K562 (cell line): Measurements from ENCODE around the gene DEFB113. TPM values are rescaled to one million over a fixed set of nuclear protein-coding genes. Genes with fewer than 3 reads are reported as not detected.

Experiments
- ARID2 ChIP-seq: fragments of 450-650 bp; IDR thresholded peaks from 2 replicates; pipeline ENCODE4 v1.6.1; 2017; ENCODE audit warnings: antibody characterized with exemption, mild to moderate bottlenecking
- BCL6 ChIP-seq: fragments of 250-450 bp; sonication (Bioruptor Pico); IDR thresholded peaks from 2 replicates; pipeline ENCODE4 v1.4.0; 2020
- BRCA1 ChIP-seq, 2 experiments: fragments of 450-650 bp in 1 of 2; sonication (generic) in 1 of 2; formaldehyde crosslinking in 1 of 2; IDR thresholded peaks; 2 replicates each; pipeline versions ENCODE4 v1.5.0 to v1.6.1; 2017 to 2020; ENCODE audit warnings: mild to moderate bottlenecking in 1 of 2, missing genetic modification reagents in 1 of 2
- HMG20B ChIP-seq: fragments of 250-450 bp; sonication (Bioruptor Pico); IDR thresholded peaks from 2 replicates; pipeline ENCODE4 v1.5.0; 2021; ENCODE audit warnings: mild to moderate bottlenecking
- IFI16 ChIP-seq: fragments of 250-450 bp; sonication (Bioruptor Pico); IDR thresholded peaks from 2 replicates; pipeline ENCODE4 v2.1.2; 2022; ENCODE audit warnings: mild to moderate bottlenecking, inconsistent platforms
- KLF1 ChIP-seq: fragments of 450-650 bp; IDR thresholded peaks from 2 replicates; pipeline ENCODE4 v1.6.1; 2016; ENCODE audit warnings: missing genetic modification characterization, missing compliant biosample characterization
- RCOR1 ChIP-seq, 2 experiments: IDR thresholded peaks; 2 replicates each; pipeline ENCODE4 v1.6.1; 2012; ENCODE audit warnings: low read depth in 2 of 2, low read length in 2 of 2, borderline replicate concordance in 1 of 2, improper control_type of control experiment in 1 of 2
- STAT5B ChIP-seq: fragments of 250-450 bp; sonication (Bioruptor Pico); IDR thresholded peaks from 2 replicates; pipeline ENCODE4 v1.8.0; 2021; ENCODE audit warnings: mild to moderate bottlenecking, inconsistent platforms
- ZFP1 ChIP-seq: fragments of 450-650 bp; formaldehyde crosslinking; IDR thresholded peaks from 2 replicates; pipeline ENCODE4 v1.4.0; 2020; ENCODE audit warnings: mild to moderate bottlenecking, mixed read lengths
- ZNF311 ChIP-seq: fragments of 250-450 bp; sonication (Bioruptor Pico); IDR thresholded peaks from 2 replicates; pipeline ENCODE4 v1.4.0; 2020; ENCODE audit warnings: mild to moderate bottlenecking, moderate library complexity
- ZNF436 ChIP-seq: fragments of 250-450, 450-650 bp; sonication (Bioruptor Pico); formaldehyde crosslinking; IDR thresholded peaks from 2 replicates; pipeline ENCODE4 v1.7.0; 2020; ENCODE audit warnings: mild to moderate bottlenecking
- polyA plus RNA-seq, 8 experiments: library from polyadenylated mRNA; depleted of rRNA in 4 of 8; stranded (reverse) in 5 of 8; unstranded in 3 of 8; fragments of >200 nt; fragmentation: Nextera tagmentation in 2 of 8; fragmentation: Illumina TruSeq in 1 of 8; extraction: Ambion mirVana in 2 of 8; extraction: Trizol in 1 of 8; gene quantifications; 2 replicates each; pipeline versions ENCODE4 v1.2.1 to v1.2.3, GENCODE V29; 2011 to 2014; ENCODE audit warnings: inconsistent platforms in 1 of 8, missing spikeins in 1 of 8
- total RNA-seq, 7 experiments: library from RNA; depleted of rRNA in 6 of 7; stranded (reverse); fragments of >200 nt in 6 of 7; fragmentation: Illumina TruSeq in 2 of 7; extraction: Trizol in 2 of 7; gene quantifications; 2 replicates each; pipeline versions ENCODE4 v1.2.1 to v1.2.3, GENCODE V29; 2011 to 2021; ENCODE audit warnings: low replicate concordance in 1 of 7
- TF ChIP-seq, protein P1 (sequence below): fragments of 450-650 bp; IDR thresholded peaks from 2 replicates; pipeline ENCODE4 v1.6.1; 2017; ENCODE audit warnings: antibody characterized with exemption, mild to moderate bottlenecking
- TF ChIP-seq, protein P2 (sequence below): fragments of 250-450 bp; sonication (Bioruptor Pico); IDR thresholded peaks from 2 replicates; pipeline ENCODE4 v1.4.0; 2020
- TF ChIP-seq, protein P3 (sequence below): fragments of 250-450 bp; sonication (Bioruptor Pico); IDR thresholded peaks from 2 replicates; pipeline ENCODE4 v1.4.0; 2020
- TF ChIP-seq, protein P4 (sequence below): fragments of 250-450 bp; sonication (Bioruptor Pico); IDR thresholded peaks from 2 replicates; pipeline ENCODE4 v1.9.0; 2021; ENCODE audit warnings: mild to moderate bottlenecking

Gene DEFB113
- total and polyA plus RNA-seq, 9 of the 15 experiments (the other 6 are each of a cell fraction or from before 2014, with no cell fraction given) = not detected

DNA sequence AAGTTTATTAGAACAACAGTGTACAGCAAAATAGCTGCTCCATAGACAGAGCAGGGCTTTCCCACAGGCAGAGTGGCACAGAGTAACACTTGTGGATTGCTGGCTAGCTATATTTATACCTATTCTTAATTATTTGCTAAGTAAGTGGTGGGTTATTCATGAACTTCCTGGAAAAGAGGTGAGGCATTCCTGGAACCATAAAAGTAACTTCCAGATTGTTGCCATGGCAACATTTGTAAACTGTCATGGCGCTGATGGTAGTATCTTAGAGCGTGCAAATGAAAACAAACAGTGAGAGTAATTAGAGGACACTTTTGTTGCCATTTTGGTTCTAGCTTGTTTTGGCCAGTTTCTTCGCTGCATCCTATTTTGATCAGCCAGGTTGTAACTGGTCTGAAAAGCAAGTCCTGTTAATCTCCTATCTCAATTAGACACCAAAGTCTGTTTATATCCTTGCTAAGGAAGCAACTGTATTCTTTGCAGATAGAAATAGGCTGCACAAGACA is 29.4 kb downstream of the DEFB113 start (continued):
- TF ChIP-seq, protein P1, sequence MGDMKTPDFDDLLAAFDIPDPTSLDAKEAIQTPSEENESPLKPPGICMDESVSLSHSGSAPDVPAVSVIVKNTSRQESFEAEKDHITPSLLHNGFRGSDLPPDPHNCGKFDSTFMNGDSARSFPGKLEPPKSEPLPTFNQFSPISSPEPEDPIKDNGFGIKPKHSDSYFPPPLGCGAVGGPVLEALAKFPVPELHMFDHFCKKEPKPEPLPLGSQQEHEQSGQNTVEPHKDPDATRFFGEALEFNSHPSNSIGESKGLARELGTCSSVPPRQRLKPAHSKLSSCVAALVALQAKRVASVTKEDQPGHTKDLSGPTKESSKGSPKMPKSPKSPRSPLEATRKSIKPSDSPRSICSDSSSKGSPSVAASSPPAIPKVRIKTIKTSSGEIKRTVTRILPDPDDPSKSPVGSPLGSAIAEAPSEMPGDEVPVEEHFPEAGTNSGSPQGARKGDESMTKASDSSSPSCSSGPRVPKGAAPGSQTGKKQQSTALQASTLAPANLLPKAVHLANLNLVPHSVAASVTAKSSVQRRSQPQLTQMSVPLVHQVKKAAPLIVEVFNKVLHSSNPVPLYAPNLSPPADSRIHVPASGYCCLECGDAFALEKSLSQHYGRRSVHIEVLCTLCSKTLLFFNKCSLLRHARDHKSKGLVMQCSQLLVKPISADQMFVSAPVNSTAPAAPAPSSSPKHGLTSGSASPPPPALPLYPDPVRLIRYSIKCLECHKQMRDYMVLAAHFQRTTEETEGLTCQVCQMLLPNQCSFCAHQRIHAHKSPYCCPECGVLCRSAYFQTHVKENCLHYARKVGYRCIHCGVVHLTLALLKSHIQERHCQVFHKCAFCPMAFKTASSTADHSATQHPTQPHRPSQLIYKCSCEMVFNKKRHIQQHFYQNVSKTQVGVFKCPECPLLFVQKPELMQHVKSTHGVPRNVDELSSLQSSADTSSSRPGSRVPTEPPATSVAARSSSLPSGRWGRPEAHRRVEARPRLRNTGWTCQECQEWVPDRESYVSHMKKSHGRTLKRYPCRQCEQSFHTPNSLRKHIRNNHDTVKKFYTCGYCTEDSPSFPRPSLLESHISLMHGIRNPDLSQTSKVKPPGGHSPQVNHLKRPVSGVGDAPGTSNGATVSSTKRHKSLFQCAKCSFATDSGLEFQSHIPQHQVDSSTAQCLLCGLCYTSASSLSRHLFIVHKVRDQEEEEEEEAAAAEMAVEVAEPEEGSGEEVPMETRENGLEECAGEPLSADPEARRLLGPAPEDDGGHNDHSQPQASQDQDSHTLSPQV = peak; percentile 65
- TF ChIP-seq ARID2 (no peak), KLF1 (tag) (no peak), IFI16 (CRISPR knock-in tag) (no peak), BRCA1 (IDR thresholded peaks at IDR 0.05) (no peak), BRCA1 (CRISPR knock-in tag; IDR thresholded peaks at IDR 0.05) (no peak), HMG20B (CRISPR knock-in tag) (no peak), STAT5B (CRISPR knock-in tag) (no peak), ZFP1 (CRISPR knock-in tag) (no peak), RCOR1 (IDR thresholded peaks at IDR 0.05; ENCODE audit: borderline replicate concordance in 1 of 2, low read depth in 2 of 2, low read length in 2 of 2) (0 out of 4 replicates have a peak, but pooled peaks of 1 of the 2 experiments have one; percentile 65), BCL6 (CRISPR knock-in tag) (no peak), ZNF311 (CRISPR knock-in tag) (no peak), ZNF436 (CRISPR knock-in tag) (no peak)
- TF ChIP-seq, protein P2, sequence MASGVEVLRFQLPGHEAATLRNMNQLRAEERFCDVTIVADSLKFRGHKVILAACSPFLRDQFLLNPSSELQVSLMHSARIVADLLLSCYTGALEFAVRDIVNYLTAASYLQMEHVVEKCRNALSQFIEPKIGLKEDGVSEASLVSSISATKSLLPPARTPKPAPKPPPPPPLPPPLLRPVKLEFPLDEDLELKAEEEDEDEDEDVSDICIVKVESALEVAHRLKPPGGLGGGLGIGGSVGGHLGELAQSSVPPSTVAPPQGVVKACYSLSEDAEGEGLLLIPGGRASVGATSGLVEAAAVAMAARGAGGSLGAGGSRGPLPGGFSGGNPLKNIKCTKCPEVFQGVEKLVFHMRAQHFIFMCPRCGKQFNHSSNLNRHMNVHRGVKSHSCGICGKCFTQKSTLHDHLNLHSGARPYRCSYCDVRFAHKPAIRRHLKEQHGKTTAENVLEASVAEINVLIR (CRISPR knock-in tag) = no peak
- TF ChIP-seq, protein P3, sequence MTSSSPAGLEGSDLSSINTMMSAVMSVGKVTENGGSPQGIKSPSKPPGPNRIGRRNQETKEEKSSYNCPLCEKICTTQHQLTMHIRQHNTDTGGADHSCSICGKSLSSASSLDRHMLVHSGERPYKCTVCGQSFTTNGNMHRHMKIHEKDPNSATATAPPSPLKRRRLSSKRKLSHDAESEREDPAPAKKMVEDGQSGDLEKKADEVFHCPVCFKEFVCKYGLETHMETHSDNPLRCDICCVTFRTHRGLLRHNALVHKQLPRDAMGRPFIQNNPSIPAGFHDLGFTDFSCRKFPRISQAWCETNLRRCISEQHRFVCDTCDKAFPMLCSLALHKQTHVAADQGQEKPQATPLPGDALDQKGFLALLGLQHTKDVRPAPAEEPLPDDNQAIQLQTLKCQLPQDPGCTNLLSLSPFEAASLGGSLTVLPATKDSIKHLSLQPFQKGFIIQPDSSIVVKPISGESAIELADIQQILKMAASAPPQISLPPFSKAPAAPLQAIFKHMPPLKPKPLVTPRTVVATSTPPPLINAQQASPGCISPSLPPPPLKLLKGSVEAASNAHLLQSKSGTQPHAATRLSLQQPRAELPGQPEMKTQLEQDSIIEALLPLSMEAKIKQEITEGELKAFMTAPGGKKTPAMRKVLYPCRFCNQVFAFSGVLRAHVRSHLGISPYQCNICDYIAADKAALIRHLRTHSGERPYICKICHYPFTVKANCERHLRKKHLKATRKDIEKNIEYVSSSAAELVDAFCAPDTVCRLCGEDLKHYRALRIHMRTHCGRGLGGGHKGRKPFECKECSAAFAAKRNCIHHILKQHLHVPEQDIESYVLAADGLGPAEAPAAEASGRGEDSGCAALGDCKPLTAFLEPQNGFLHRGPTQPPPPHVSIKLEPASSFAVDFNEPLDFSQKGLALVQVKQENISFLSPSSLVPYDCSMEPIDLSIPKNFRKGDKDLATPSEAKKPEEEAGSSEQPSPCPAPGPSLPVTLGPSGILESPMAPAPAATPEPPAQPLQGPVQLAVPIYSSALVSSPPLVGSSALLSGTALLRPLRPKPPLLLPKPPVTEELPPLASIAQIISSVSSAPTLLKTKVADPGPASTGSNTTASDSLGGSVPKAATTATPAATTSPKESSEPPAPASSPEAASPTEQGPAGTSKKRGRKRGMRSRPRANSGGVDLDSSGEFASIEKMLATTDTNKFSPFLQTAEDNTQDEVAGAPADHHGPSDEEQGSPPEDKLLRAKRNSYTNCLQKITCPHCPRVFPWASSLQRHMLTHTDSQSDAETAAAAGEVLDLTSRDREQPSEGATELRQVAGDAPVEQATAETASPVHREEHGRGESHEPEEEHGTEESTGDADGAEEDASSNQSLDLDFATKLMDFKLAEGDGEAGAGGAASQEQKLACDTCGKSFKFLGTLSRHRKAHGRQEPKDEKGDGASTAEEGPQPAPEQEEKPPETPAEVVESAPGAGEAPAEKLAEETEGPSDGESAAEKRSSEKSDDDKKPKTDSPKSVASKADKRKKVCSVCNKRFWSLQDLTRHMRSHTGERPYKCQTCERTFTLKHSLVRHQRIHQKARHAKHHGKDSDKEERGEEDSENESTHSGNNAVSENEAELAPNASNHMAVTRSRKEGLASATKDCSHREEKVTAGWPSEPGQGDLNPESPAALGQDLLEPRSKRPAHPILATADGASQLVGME = no peak
- TF ChIP-seq, protein P4, sequence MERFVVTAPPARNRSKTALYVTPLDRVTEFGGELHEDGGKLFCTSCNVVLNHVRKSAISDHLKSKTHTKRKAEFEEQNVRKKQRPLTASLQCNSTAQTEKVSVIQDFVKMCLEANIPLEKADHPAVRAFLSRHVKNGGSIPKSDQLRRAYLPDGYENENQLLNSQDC (CRISPR knock-in tag) = no peak
